Gastrocnemius medialis (tissue), 4 donors: ENCODE data around the gene VWDE.
"Not testable (repeated sequence)": the region's sequence is repeated elsewhere in the genome, so short reads cannot be mapped to it uniquely, and the experiment has no call there.

Experiments
- CTCF ChIP-seq, 5 experiments: fragments of 450-650 bp in 3 of 5; fragments of 200-600 bp in 2 of 5; sonication (generic) in 2 of 5; IDR thresholded peaks in 4 of 5; conservative IDR thresholded peaks in 1 of 5; 1 replicate in 4 of 5; 2 replicates in 1 of 5; pipeline ENCODE4 v1.5.1; 2016 to 2019; ENCODE audit warnings: antibody characterized with exemption in 5 of 5, mild to moderate bottlenecking in 3 of 5, moderate library complexity in 3 of 5
- POLR2A ChIP-seq, 2 donors: fragments of 450-650 bp; IDR thresholded peaks; one replicate each; pipeline ENCODE4 v1.6.1; 2017; ENCODE audit warnings: antibody characterized with exemption in 2 of 2, mild to moderate bottlenecking in 2 of 2, moderate library complexity in 2 of 2

DNA sequence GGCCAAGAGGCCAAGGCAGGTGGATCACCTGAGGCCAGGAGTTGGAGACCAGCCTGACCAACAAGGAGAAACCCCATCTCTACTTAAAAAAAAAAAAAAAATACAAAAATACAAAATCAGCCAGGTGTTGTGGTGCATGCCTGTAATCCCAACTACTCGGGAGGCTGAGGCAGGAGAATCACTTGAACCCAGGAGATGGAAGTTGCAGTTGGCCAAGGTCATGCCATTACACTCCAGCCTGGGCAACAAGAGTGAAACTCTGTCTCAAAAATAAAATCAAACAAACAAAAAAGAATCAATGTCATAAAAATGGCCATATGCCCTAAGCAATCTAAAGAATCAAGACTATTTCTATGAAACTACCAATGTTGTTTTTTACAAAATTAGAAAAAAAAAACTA, 7.0 kb downstream of the VWDE start:
- TF ChIP-seq CTCF (IDR thresholded peaks at IDR 0.05 in 4 of 5, conservative IDR thresholded peaks at IDR 0.05 in 1 of 5); POLR2A (IDR thresholded peaks at IDR 0.05): not testable (repeated sequence)
